PC-3 (cell line): ENCODE measurements around the gene SPHK1. TPM values are rescaled to one million over a fixed set of nuclear protein-coding genes. Genes with fewer than 3 reads are reported as not detected.
A peak's percentile ranks its signal among the peaks of the same experiment; 100 is the strongest.

ENCODE experiments used
- ATAC-seq: fragments of 200-7000 bp; cut with Tn5 transposase; 2 replicates; pipeline ENCODE4 v1.9.1; 2020; ENCODE audit warnings: mild to moderate bottlenecking, moderate library complexity
- BruUV-seq: library from RNA; stranded (reverse); fragments of 400-500 nt; replicated peaks from 2 replicates; lab custom pipeline; 2021; lab: Mats Ljungman, UMichigan
- CTCF ChIA-PET: fragments of 300-600 bp; sonication (Branson Sonifier 250); formaldehyde crosslinking; loops from one replicate; lab custom pipeline; 2022; ENCODE audit warnings: antibody characterized with exemption; lab: Charles Lee
- POLR2A ChIA-PET: fragments of 300-600 bp; sonication (Branson Sonifier 250); formaldehyde crosslinking; loops from one replicate; lab custom pipeline; 2022; ENCODE audit warnings: antibody characterized with exemption; ENCODE audit not compliant: unreplicated experiment; lab: Charles Lee
- DNase-seq: peaks from one replicate; pipeline ENCODE4 v3.0.0-alpha.2; 2015
- H2AFZ ChIP-seq: fragments of 300-600 bp; sonication (generic); 2 replicates; pipeline ENCODE4 v1.6.0; 2016; ENCODE audit warnings: antibody characterized with exemption, low read length
- H3F3A ChIP-seq: fragments of 300-600 bp; sonication (generic); one replicate; pipeline ENCODE4 v1.6.0; 2017; ENCODE audit warnings: antibody characterized with exemption, low read length, control low read depth, mild to moderate bottlenecking; ENCODE audit not compliant: unreplicated experiment
- H3K27ac ChIP-seq: fragments of 300-600 bp; sonication (generic); 2 replicates; pipeline ENCODE4 v1.5.1; 2016; ENCODE audit warnings: mild to moderate bottlenecking, low read length
- H3K27me3 ChIP-seq: fragments of 300-600 bp; sonication (generic); 2 replicates; pipeline ENCODE4 v1.6.1; 2016; ENCODE audit warnings: low read length, mixed read lengths
- H3K36me3 ChIP-seq: fragments of 300-600 bp; sonication (generic); 2 replicates; pipeline ENCODE4 v1.6.1; 2016; ENCODE audit warnings: low read depth, mixed run types, low read length, mixed read lengths
- H3K4me1 ChIP-seq: fragments of 300-600 bp; sonication (generic); 2 replicates; pipeline ENCODE4 v1.5.1; 2016; ENCODE audit warnings: low read length; ENCODE audit not compliant: insufficient read depth
- H3K4me2 ChIP-seq: fragments of 300-600 bp; sonication (generic); 2 replicates; pipeline ENCODE4 v1.6.0; 2016; ENCODE audit warnings: low read length
- H3K4me3 ChIP-seq: fragments of 300-600 bp; sonication (generic); 2 replicates; pipeline ENCODE4 v1.5.1; 2016; ENCODE audit warnings: mild to moderate bottlenecking, low read length, mixed read lengths
- H3K79me2 ChIP-seq: fragments of 300-600 bp; sonication (generic); 2 replicates; pipeline ENCODE4 v1.6.1; 2017; ENCODE audit warnings: low read length, mixed read lengths
- H3K9ac ChIP-seq: fragments of 300-600 bp; sonication (generic); 2 replicates; pipeline ENCODE4 v1.6.0; 2016; ENCODE audit warnings: mild to moderate bottlenecking, low read length
- H3K9me2 ChIP-seq: fragments of 300-600 bp; sonication (generic); replicated peaks from 2 replicates; pipeline ENCODE4 v1.6.1; 2016; ENCODE audit warnings: mixed run types, low read length, mixed read lengths
- H3K9me3 ChIP-seq: fragments of 300-600 bp; sonication (generic); 2 replicates; pipeline ENCODE4 v1.6.1; 2016; ENCODE audit warnings: low read length, mixed read lengths
- H4K20me1 ChIP-seq: fragments of 300-600 bp; sonication (generic); 2 replicates; pipeline ENCODE4 v1.6.1; 2016; ENCODE audit warnings: low read length, mixed read lengths
- CTCF ChIP-seq: fragments of 300-600 bp; sonication (generic); conservative IDR thresholded peaks from 2 replicates; pipeline ENCODE4 v1.5.1; 2017; ENCODE audit warnings: antibody characterized with exemption, low read depth, mild to moderate bottlenecking, low read length
- EZH2 ChIP-seq: fragments of 300-600 bp; sonication (generic); IDR thresholded peaks from one replicate; pipeline ENCODE4 v1.6.1; 2017; ENCODE audit warnings: antibody characterized with exemption, mild to moderate bottlenecking, low read length; ENCODE audit not compliant: unreplicated experiment
- EZH2phosphoT487 ChIP-seq: fragments of 300-600 bp; sonication (generic); IDR thresholded peaks from 2 replicates; pipeline ENCODE4 v1.6.1; 2018; ENCODE audit warnings: mild to moderate bottlenecking, antibody characterized with exemption, low read length, borderline replicate concordance
- intact Hi-C: fragments of 100-400 bp; cut with micrococcal nuclease; formaldehyde crosslinking; loops from 2 replicates; pipeline ENCODE4 v1.9.0; 2023
- total RNA-seq: library from RNA; depleted of rRNA; stranded (reverse); fragments of >200 nt; gene quantifications from 2 replicates; pipeline ENCODE4 v1.2.3, GENCODE V29; 2014

SPHK1 gene
- total RNA-seq, 1 experiment from 2014 or later, result 54.2 TPM

GRCh38 chr17:76360461-76360860 lies 23.9 kb upstream of the SPHK1 start:
- no peaks in the 10 kb centered on the region for H3K36me3 ChIP-seq
- no peaks in the 10 kb centered on the region for H3K9me2 ChIP-seq
- H3K4me2 ChIP-seq, result no peak overlapping the region
- intact Hi-C loops, result no loop called here
- no TSS peak for BruUV-seq
- TF ChIP-seq CTCF, result no peak
- no peak for TF ChIP-seq EZH2phosphoT487
- no peak for TF ChIP-seq EZH2
- H3K9me3 ChIP-seq, result no peaks in the 10 kb centered on the region
- H3K27ac ChIP-seq, result no peak overlapping the region
- peaks cover 6% of the 10 kb centered on the region; the same call in 1 of the 2 replicates for H3K4me1 ChIP-seq
- H2AFZ ChIP-seq, result peak overlapping the region; percentile 12; the same call in 1 of the 2 replicates
- H3K9ac ChIP-seq, result no peak overlapping the region
- no peaks in the 10 kb centered on the region for H3K79me2 ChIP-seq
- ChIA-PET POLR2A (no interaction called here), CTCF (no interaction called here)
- DNase-seq (no peak), ATAC-seq (no peak)
- no peaks in the 10 kb centered on the region for H3F3A ChIP-seq
- H3K4me3 ChIP-seq, result no peak overlapping the region
- no peaks in the 10 kb centered on the region for H4K20me1 ChIP-seq
- H3K27me3 ChIP-seq, result no peaks in the 10 kb centered on the region

- no peak overlapping the region for H3K4me2 ChIP-seq
- no peaks in the 10 kb centered on the region for H3K36me3 ChIP-seq
- no peaks in the 10 kb centered on the region for H3K4me1 ChIP-seq
- ChIA-PET POLR2A (interaction anchor here (0.6 kb wide), 1 partner anchor 96 kb away, joined by 3 read pairs; no protein-coding TSS in a partner anchor), CTCF (interaction anchor here (0.7 kb wide), 1 partner anchor 34 kb away, joined by 3 read pairs; no protein-coding TSS in a partner anchor)
- BruUV-seq, result no TSS peak
- no peak for ATAC-seq
- H3K27ac ChIP-seq, result no peak overlapping the region
- no peaks in the 10 kb centered on the region for H3K79me2 ChIP-seq
- no peaks in the 10 kb centered on the region for H3K9me3 ChIP-seq
- no peaks in the 10 kb centered on the region for H3K9me2 ChIP-seq
- no peak for TF ChIP-seq CTCF
- no peak for TF ChIP-seq EZH2phosphoT487
- no peak for TF ChIP-seq EZH2
- no peak overlapping the region for H2AFZ ChIP-seq
- H4K20me1 ChIP-seq, result no peaks in the 10 kb centered on the region
- H3K9ac ChIP-seq, result no peak overlapping the region
- no peak overlapping the region for H3K4me3 ChIP-seq
- intact Hi-C loops, result no loop called here
- no peak for DNase-seq
- H3K27me3 ChIP-seq, result no peaks in the 10 kb centered on the region
- H3F3A ChIP-seq, result no peaks in the 10 kb centered on the region
Measured at GRCh38 chr17:76363107-76363842, 21.1 kb upstream of the SPHK1 start.
